ENCODE measurements around the gene FGL2. TPM values are rescaled to one million over a fixed set of nuclear protein-coding genes. Genes with fewer than 3 reads are reported as not detected.

Gene FGL2, protein sequence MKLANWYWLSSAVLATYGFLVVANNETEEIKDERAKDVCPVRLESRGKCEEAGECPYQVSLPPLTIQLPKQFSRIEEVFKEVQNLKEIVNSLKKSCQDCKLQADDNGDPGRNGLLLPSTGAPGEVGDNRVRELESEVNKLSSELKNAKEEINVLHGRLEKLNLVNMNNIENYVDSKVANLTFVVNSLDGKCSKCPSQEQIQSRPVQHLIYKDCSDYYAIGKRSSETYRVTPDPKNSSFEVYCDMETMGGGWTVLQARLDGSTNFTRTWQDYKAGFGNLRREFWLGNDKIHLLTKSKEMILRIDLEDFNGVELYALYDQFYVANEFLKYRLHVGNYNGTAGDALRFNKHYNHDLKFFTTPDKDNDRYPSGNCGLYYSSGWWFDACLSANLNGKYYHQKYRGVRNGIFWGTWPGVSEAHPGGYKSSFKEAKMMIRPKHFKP
- 1 to 10 TPM; 3.4 to 4.5 TPM for polyA plus RNA-seq

GRCh38 chr7:77199013-77199966 is at the start of gene FGL2:
Gene FGL2, minus strand, starts transcription at chr7:77199819. Its CDS starts 26 bp downstream, at chr7:77199793.
- H3K4me3 ChIP-seq (ENCODE audit: low read depth in 1 of 2, low read length in 2 of 2), result peak within 1 kb of the TSS; percentile 17 to 43
- H3K27me3 ChIP-seq (ENCODE audit: control insufficient read depth in 1 of 2, insufficient read depth in 2 of 2, low read length in 2 of 2), result no peaks in the 10 kb centered on the region
- no peaks in the 10 kb centered on the region for H3K36me3 ChIP-seq (ENCODE audit: control insufficient read depth in 2 of 2, insufficient read depth in 2 of 2, low read length in 1 of 2)
- H3K4me1 ChIP-seq (ENCODE audit: control insufficient read depth in 2 of 2, insufficient read depth in 2 of 2, low read length in 1 of 2), result no peaks in the 10 kb centered on the region
- no peaks in the 10 kb centered on the region for H3K9me3 ChIP-seq (ENCODE audit: control insufficient read depth in 2 of 2, insufficient read depth in 1 of 2, low read depth in 1 of 2, low read length in 1 of 2)
- 19 to 29% methylated on average over 15 of the region's 15 CpGs for WGBS, 2 donors
- peak within 1 kb of the TSS; percentile 38 to 62 for H3K27ac ChIP-seq (ENCODE audit: low read depth in 2 of 2, low read length in 1 of 2)

- peaks cover 0 to 2% of the 10 kb centered on the region in 2 donors for H3K36me3 ChIP-seq (ENCODE audit: control insufficient read depth in 2 of 2, insufficient read depth in 2 of 2, low read length in 1 of 2)
- no peak overlapping the region for H3K27ac ChIP-seq (ENCODE audit: low read depth in 2 of 2, low read length in 1 of 2)
- no peak overlapping the region for H3K4me3 ChIP-seq (ENCODE audit: low read depth in 1 of 2, low read length in 2 of 2)
- H3K4me1 ChIP-seq (ENCODE audit: control insufficient read depth in 2 of 2, insufficient read depth in 2 of 2, low read length in 1 of 2), result no peaks in the 10 kb centered on the region
- WGBS, 2 donors, result 86 to 90% methylated on average over 3 of the region's 3 CpGs
- H3K27me3 ChIP-seq (ENCODE audit: control insufficient read depth in 1 of 2, insufficient read depth in 2 of 2, low read length in 2 of 2), result no peaks in the 10 kb centered on the region
- H3K9me3 ChIP-seq (ENCODE audit: control insufficient read depth in 2 of 2, insufficient read depth in 1 of 2, low read depth in 1 of 2, low read length in 1 of 2), result no peaks in the 10 kb centered on the region
Measured at GRCh38 chr7:77248154-77248553, 48.5 kb upstream of the FGL2 start.

DNA sequence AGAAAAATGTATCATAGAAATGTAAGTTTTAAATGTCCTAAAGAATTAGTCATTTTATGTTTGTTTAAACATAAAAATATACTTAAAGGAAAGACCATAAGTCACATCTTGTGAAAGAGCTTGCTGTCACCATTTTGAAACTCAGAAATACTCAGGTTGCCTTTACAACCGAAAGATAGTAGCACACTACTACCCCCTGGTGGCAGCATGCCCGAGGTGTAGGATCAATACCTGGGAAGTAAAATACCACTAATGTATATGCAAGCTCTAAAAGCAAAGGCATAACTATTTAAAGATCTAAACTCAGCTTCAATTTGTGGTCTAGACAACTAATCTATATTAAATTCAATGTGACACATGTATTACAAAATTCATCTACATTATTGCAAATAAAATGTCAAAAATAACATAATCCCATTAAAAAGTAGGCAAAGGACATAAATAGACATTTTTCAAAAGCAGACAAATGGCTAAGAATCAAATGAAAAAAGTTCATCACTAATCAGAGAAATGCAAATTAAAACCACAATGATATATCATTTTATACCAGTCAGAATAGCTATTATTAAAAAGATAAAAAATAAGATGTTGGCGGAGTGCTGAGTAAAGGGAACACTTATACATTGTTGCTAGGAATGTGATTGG is 47.7 kb upstream of the FGL2 start:
- Histone ChIP-seq H3K4me1 (ENCODE audit: control insufficient read depth in 2 of 2, insufficient read depth in 2 of 2, low read length in 1 of 2) (no peaks in the 10 kb centered on the region), H3K36me3 (ENCODE audit: control insufficient read depth in 2 of 2, insufficient read depth in 2 of 2, low read length in 1 of 2) (peaks cover 0 to 2% of the 10 kb centered on the region in 2 donors), H3K27me3 (ENCODE audit: control insufficient read depth in 1 of 2, insufficient read depth in 2 of 2, low read length in 2 of 2) (no peaks in the 10 kb centered on the region), H3K4me3 (ENCODE audit: low read depth in 1 of 2, low read length in 2 of 2) (no peak overlapping the region), H3K9me3 (ENCODE audit: control insufficient read depth in 2 of 2, insufficient read depth in 1 of 2, low read depth in 1 of 2, low read length in 1 of 2) (no peaks in the 10 kb centered on the region), H3K27ac (ENCODE audit: low read depth in 2 of 2, low read length in 1 of 2) (no peak overlapping the region)
- WGBS, 2 donors, result 32 to 33% methylated on average over 3 of the region's 3 CpGs

DNA sequence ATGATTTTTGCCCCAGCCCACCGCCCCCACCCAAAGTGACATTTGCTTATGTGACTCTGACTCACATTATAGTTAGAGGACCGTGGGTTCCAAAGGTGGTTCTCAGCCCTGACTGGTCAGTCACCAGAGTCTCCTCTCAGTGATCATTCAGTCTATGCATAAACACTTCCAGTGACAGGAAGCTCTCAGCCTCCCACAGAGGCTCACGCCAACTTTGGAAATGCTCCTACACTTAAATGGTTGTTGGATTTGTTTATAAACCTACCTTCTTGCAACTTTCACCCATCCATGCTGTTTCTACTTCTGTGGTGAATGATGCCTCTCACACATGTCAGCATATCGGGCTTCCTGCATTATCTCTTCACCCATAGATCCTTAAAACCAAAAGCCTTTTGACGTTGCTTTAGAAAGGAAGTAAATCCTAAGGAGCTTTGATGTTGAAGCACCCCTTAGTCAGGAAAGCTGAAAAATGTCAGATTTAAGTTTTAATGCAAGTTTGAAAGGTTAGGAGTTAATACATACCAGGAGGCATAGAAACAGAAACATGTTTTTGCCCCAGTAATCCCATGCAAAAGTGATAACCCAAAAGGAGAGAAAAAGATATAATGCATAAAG is 46.5 kb upstream of the FGL2 start:
- WGBS, 2 donors, result 66 to 74% methylated on average over 5 of the region's 5 CpGs
- Histone ChIP-seq H3K9me3 (ENCODE audit: control insufficient read depth in 2 of 2, insufficient read depth in 1 of 2, low read depth in 1 of 2, low read length in 1 of 2) (no peaks in the 10 kb centered on the region), H3K27ac (ENCODE audit: low read depth in 2 of 2, low read length in 1 of 2) (no peak overlapping the region), H3K27me3 (ENCODE audit: control insufficient read depth in 1 of 2, insufficient read depth in 2 of 2, low read length in 2 of 2) (no peaks in the 10 kb centered on the region), H3K4me3 (ENCODE audit: low read depth in 1 of 2, low read length in 2 of 2) (no peak overlapping the region), H3K36me3 (ENCODE audit: control insufficient read depth in 2 of 2, insufficient read depth in 2 of 2, low read length in 1 of 2) (peaks cover 0 to 2% of the 10 kb centered on the region in 2 donors), H3K4me1 (ENCODE audit: control insufficient read depth in 2 of 2, insufficient read depth in 2 of 2, low read length in 1 of 2) (no peaks in the 10 kb centered on the region)

GRCh38 chr7:77245015-77245755 is 45.6 kb upstream of the FGL2 start:
- H3K9me3 ChIP-seq (ENCODE audit: control insufficient read depth in 2 of 2, insufficient read depth in 1 of 2, low read depth in 1 of 2, low read length in 1 of 2), result no peaks in the 10 kb centered on the region
- H3K27ac ChIP-seq (ENCODE audit: low read depth in 2 of 2, low read length in 1 of 2), result peak overlapping the region in 1 of 2 donors; percentile 49
- H3K27me3 ChIP-seq (ENCODE audit: control insufficient read depth in 1 of 2, insufficient read depth in 2 of 2, low read length in 2 of 2), result no peaks in the 10 kb centered on the region
- H3K36me3 ChIP-seq (ENCODE audit: control insufficient read depth in 2 of 2, insufficient read depth in 2 of 2, low read length in 1 of 2), result peaks cover 0 to 2% of the 10 kb centered on the region in 2 donors
- no peaks in the 10 kb centered on the region for H3K4me1 ChIP-seq (ENCODE audit: control insufficient read depth in 2 of 2, insufficient read depth in 2 of 2, low read length in 1 of 2)
- no peak overlapping the region for H3K4me3 ChIP-seq (ENCODE audit: low read depth in 1 of 2, low read length in 2 of 2)
- WGBS, 2 donors, result 64 to 76% methylated on average over 7 of the region's 7 CpGs

DNA sequence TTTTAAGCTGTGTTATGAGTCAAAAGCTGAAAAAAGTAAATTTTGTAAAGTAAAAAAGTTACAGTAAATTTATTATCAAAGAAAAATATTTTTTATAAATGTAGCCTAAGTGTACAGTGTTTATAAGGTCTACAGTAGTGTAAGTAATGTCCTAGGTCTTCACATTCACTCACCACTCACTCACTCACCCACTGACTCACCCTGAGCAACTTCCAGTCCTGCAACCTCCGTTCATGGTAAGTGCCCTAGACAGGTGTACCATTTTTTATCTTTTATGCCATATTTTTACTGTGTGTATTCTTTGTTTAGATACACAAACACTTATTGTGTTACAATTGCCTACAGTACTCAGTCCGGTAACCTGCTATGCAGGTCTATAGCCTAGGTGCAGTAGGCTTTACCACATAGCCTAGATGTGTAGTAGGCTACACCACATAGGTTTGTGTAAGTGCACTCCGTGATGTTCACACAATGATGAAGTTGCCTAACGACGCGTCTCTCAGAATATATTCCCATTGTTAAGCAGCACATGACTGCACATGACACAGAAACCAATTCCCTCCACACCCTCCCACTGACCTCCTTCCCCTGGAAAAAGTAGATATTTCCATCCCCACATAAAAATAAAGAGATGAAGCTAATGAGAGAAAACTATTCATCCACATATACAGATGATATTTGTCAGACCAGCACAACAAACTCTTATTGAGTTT is 44.8 kb upstream of the FGL2 start:
- 86 to 87% methylated on average over 6 of the region's 6 CpGs for WGBS, 2 donors
- H3K27ac ChIP-seq (ENCODE audit: low read depth in 2 of 2, low read length in 1 of 2), result no peak overlapping the region

DNA sequence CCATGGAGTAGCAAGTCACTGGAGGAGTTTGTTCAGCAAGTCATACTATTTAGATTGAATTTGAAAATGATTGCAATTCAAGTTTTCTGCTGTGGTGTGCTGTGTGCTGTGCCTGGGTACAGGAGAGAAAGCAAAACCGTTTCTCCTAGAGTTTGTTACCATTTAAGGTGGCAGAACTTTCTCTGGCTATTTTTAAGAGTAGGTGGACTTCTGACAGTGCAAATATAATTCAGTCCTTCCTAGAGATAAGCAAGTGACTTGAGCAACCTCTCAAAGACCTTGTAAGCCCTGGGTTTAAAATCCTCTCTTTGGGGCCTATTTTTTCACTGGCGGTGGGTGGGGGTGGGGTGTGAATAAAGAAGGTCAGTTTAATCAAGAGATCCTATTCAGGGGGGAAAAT is 42.9 kb upstream of the FGL2 start:
- H3K27me3 ChIP-seq (ENCODE audit: control insufficient read depth in 1 of 2, insufficient read depth in 2 of 2, low read length in 2 of 2), result no peaks in the 10 kb centered on the region
- no peaks in the 10 kb centered on the region for H3K9me3 ChIP-seq (ENCODE audit: control insufficient read depth in 2 of 2, insufficient read depth in 1 of 2, low read depth in 1 of 2, low read length in 1 of 2)
- no peak overlapping the region for H3K27ac ChIP-seq (ENCODE audit: low read depth in 2 of 2, low read length in 1 of 2)
- peaks cover 0 to 4% of the 10 kb centered on the region in 2 donors for H3K36me3 ChIP-seq (ENCODE audit: control insufficient read depth in 2 of 2, insufficient read depth in 2 of 2, low read length in 1 of 2)
- 65 to 77% methylated on average over 2 of the region's 2 CpGs for WGBS, 2 donors
- H3K4me1 ChIP-seq (ENCODE audit: control insufficient read depth in 2 of 2, insufficient read depth in 2 of 2, low read length in 1 of 2), result no peaks in the 10 kb centered on the region
- no peak overlapping the region for H3K4me3 ChIP-seq (ENCODE audit: low read depth in 1 of 2, low read length in 2 of 2)

More for the DNA sequence above, 44.8 kb upstream of the FGL2 start:
- no peaks in the 10 kb centered on the region for H3K9me3 ChIP-seq (ENCODE audit: control insufficient read depth in 2 of 2, insufficient read depth in 1 of 2, low read depth in 1 of 2, low read length in 1 of 2)
- H3K4me1 ChIP-seq (ENCODE audit: control insufficient read depth in 2 of 2, insufficient read depth in 2 of 2, low read length in 1 of 2), result no peaks in the 10 kb centered on the region
- no peaks in the 10 kb centered on the region for H3K27me3 ChIP-seq (ENCODE audit: control insufficient read depth in 1 of 2, insufficient read depth in 2 of 2, low read length in 2 of 2)
- peaks cover 0 to 2% of the 10 kb centered on the region in 2 donors for H3K36me3 ChIP-seq (ENCODE audit: control insufficient read depth in 2 of 2, insufficient read depth in 2 of 2, low read length in 1 of 2)
- H3K4me3 ChIP-seq (ENCODE audit: low read depth in 1 of 2, low read length in 2 of 2), result no peak overlapping the region

- no peak overlapping the region for H3K4me3 ChIP-seq (ENCODE audit: low read depth in 1 of 2, low read length in 2 of 2)
- H3K9me3 ChIP-seq (ENCODE audit: control insufficient read depth in 2 of 2, insufficient read depth in 1 of 2, low read depth in 1 of 2, low read length in 1 of 2), result no peaks in the 10 kb centered on the region
- peak overlapping the region in 1 of 2 donors; percentile 15 for H3K27ac ChIP-seq (ENCODE audit: low read depth in 2 of 2, low read length in 1 of 2)
- peaks cover 0 to 6% of the 10 kb centered on the region in 2 donors for H3K36me3 ChIP-seq (ENCODE audit: control insufficient read depth in 2 of 2, insufficient read depth in 2 of 2, low read length in 1 of 2)
- no peaks in the 10 kb centered on the region for H3K27me3 ChIP-seq (ENCODE audit: control insufficient read depth in 1 of 2, insufficient read depth in 2 of 2, low read length in 2 of 2)
- 88 to 93% methylated on average over 2 of the region's 2 CpGs for WGBS, 2 donors
- no peaks in the 10 kb centered on the region for H3K4me1 ChIP-seq (ENCODE audit: control insufficient read depth in 2 of 2, insufficient read depth in 2 of 2, low read length in 1 of 2)
Measured at GRCh38 chr7:77242068-77242467, 42.4 kb upstream of the FGL2 start.

Measured in esophagus (tissue), 2 donors.